ENCODE results near the gene CNTN5.

Gene CNTN5

GRCh38 chr11:100094121-100094865 lies 1073.5 kb downstream of the CNTN5 start:
- intact Hi-C loops (cut with DNase I) = no loop called here
- no peak for DNase-seq

DNA sequence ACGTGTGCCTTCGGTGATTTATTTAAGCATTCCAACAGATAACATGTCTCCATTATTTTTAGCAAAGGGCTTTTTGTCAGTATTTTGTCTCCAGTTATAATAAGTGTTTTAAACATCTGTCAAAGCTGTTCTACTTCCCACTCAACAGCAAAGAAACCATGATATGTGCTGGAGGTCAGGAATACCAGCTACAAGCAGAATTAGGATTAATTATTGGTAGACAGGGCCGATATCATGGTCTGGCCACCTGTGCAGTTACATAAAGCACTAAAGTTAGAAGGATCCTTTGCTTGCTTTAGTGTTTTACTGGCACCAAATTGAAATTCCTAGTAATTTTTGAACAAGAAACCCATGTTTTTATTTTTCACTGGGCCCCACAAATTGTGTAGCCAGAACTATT lies 1075.1 kb downstream of the CNTN5 start:
- no peak for DNase-seq
- intact Hi-C loops (cut with DNase I) = no loop called here

- DNase-seq = no peak
- intact Hi-C loops (cut with DNase I) = no loop called here
These were observed 1077.8 kb downstream of the CNTN5 start for GRCh38 chr11:100098560-100098959.

DNA sequence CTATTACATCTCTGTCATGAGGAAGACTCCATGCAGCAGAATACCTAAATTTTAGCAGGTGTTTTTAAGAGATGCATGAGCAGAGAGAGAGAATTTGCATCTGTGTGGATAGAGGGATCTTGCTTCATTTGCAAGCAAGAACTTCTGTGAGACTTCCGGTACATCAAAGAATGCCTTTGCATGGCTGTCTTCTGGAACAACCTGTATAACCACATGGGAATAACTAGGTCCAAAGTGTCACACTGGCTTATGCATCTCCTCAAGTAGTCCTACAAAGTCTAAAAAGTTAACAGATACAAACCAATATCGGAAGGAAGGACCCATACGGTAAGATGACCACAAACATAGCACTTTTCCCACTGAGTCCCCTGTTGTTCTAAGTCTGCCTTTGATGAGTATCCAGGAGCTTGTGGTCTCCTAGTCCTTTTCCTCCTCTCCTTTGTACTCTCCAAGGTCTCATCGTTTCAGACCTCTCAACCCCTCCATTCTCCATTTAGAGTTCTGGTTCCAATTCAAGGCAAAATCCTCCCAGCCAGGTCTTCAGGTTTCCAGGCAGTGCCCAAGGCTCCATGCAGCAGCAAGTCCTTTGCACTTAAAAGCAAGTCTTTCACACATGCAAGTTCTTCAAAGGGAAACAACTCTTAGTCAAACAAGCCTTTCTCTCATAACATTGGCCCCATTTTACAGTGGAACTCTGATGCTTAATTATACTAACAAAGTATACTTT lies 1084.7 kb downstream of the CNTN5 start:
- intact Hi-C loops (cut with DNase I) = no loop called here
- no peak for DNase-seq

DNA sequence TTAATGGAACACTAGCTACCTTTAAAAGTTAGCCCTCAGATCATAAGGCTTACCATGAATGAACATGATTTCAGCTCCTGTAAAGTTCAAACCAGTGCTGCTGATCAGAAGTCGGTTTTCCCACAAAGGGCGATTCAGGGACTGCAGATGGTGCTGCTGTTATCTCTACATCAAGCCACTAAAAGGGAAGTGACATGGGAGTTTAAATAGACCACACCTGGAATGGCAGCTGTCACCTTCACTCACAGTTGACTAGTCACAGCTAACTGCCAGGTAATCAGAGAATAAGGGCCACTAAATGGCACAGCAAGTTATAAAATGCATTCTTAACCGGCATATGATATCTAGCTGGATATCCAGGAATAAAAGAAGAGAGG lies 1085.2 kb downstream of the CNTN5 start:
- intact Hi-C loops (cut with DNase I) = no loop called here
- DNase-seq = no peak

DNA sequence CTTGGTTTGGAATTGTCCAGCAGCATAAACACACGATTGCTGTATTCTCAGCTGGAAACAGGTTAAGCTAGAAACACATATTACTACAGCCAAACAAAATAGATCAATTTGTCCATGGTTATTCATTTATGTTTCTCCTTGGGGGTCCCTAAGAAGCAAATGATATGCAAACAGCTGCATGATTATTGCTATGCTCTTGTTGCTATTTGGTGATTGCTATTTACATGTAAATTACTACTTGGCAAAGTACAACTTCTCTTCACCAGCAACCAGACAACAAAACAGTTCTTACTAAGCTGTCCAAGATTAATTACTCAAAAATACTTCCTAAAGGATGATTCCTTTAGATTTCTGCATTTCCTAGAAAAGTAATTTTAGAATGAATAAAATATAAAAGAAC lies 1098.4 kb downstream of the CNTN5 start:
- intact Hi-C loops (cut with DNase I) = no loop called here
- no peak for DNase-seq

DNA sequence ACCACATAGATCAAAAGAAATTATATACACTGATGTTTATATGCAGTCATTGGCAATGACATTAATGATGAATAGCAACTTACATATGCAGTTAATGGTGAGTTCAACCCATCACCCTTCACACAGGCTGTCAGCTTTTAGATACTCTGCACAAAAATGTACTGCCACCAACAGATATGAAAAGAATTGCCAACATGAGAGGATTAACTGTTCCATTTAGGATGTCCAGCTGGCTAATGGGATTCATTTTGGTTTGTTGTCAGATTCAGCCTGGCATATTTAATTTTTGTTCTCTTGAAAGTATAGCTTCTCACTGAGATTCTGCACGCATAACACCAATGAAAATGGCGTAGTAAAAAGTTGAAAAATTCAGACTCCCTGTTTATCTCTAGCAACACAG lies 1112.4 kb downstream of the CNTN5 start:
- intact Hi-C loops (cut with DNase I) = no loop called here
- DNase-seq = no peak

- intact Hi-C loops (cut with DNase I) = no loop called here
- DNase-seq = no peak
These were observed 1120.5 kb downstream of the CNTN5 start for GRCh38 chr11:100141201-100141600.

GRCh38 chr11:100151944-100152343 lies 1131.2 kb downstream of the CNTN5 start:
- no peak for DNase-seq
- intact Hi-C loops (cut with DNase I) = no loop called here

- intact Hi-C loops (cut with DNase I) = no loop called here
- no peak for DNase-seq
These were observed 1132.0 kb downstream of the CNTN5 start for GRCh38 chr11:100152766-100153165.

- intact Hi-C loops (cut with DNase I) = no loop called here
- DNase-seq = no peak
These were observed 1142.7 kb downstream of the CNTN5 start for GRCh38 chr11:100163471-100163870.

- DNase-seq = no peak
- intact Hi-C loops (cut with DNase I) = no loop called here
These were observed 1154.1 kb downstream of the CNTN5 start for GRCh38 chr11:100174881-100175280.

- no peak for DNase-seq
- intact Hi-C loops (cut with DNase I) = no loop called here
These were observed 1155.7 kb downstream of the CNTN5 start for GRCh38 chr11:100176456-100176855.

DNA sequence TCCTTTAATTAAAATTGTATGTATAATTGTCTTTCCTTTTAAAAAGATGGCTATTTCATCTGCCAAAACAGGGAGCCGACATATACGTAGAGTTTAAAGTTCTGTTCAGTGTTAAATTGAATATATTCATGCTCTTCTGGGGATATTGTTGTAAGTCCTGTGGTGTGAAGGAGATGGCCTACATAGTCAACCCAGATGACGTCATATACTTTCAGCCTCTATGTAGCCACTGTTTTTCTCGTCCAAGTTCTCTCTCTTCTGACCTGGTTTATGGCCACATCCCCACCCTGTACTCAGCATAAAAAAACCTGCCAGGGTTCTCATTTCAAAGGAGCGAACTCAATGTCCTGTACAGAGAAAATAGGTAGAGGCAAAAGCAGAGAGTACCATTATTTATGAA lies 1156.9 kb downstream of the CNTN5 start:
- DNase-seq = no peak
- intact Hi-C loops (cut with DNase I) = no loop called here

DNA sequence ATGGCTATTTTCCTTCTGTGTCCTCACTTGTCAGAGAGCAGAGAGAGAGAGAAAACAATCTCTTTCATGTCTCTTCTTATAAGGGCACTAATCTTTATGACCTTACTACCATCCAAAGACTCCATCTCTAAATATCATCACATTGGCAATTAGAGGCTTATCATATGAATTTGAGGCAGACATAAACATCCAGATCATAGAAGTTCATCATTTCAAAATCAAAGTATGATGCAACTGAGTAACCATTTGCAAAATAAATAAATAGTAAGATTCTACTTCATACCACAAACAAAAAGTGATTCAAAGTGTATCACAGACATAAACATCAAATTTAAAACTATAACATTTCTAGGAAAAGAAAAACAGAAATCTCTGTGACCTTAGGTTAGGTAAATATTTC lies 1161.6 kb downstream of the CNTN5 start:
- DNase-seq = no peak
- intact Hi-C loops (cut with DNase I) = no loop called here

DNA sequence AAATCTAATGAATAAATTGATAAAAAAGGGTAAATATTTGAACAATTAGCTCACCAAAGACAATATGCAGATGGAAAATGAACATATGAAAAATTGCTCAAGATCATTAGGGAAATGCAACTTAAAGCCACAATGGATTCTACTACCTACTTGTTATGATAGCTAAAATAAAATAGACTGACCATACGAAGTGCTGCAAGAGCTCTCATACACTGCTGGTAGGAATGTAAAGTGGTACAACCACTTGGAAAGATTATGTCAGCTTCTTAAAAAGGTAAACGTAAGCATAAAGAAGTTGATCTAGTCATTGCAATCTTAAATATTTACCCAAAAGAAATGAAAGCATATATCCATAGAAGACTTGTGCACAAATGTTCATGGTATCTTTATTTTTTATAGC lies 1162.2 kb downstream of the CNTN5 start:
- intact Hi-C loops (cut with DNase I) = no loop called here
- DNase-seq = no peak

DNA sequence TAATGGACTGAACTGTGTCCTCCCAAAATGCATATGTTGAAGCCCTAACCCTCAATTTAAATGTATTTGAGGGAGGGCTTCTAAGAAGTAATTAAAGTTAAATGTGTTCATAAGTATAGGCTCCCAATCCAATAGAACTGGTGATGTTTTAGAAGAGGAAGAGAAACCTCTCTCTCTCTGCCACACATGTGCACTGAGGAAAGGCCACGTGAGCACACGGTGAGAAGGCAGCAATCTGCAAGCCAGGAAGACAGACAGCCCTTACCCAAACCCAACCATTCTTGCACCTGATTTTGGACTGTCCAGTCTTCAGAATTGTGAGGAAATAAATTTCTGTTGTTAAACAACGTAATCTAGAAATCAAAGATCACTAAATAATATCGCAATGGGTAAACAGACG lies 1164.8 kb downstream of the CNTN5 start:
- no peak for DNase-seq
- intact Hi-C loops (cut with DNase I) = no loop called here

- DNase-seq = no peak
- intact Hi-C loops (cut with DNase I) = no loop called here
These were observed 1167.5 kb downstream of the CNTN5 start for GRCh38 chr11:100188137-100188783.

- no peak for DNase-seq
- intact Hi-C loops (cut with DNase I) = no loop called here
These were observed 1169.6 kb downstream of the CNTN5 start for GRCh38 chr11:100190395-100190794.

DNA sequence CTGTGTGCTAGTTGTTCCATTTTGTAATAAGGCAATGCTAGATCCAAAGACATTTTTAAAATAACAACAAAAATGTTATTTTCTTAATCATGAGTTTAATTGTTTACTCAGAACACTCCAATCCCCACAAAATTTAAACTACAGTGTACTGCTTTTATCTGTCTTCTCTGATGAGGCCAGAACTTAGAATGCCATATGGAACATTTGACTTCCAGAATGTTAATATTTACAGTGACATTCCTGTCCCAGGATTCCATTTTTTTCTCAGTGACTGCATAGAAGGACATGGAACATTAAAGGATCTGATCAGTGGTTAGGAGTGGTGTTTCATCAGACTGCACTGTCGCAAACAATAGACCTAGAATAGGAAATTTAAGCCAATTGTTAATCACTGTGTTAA lies 1171.4 kb downstream of the CNTN5 start:
- DNase-seq = no peak
- intact Hi-C loops (cut with DNase I) = no loop called here

GRCh38 chr11:100203789-100204188 lies 1183.0 kb downstream of the CNTN5 start:
- intact Hi-C loops (cut with DNase I) = no loop called here
- no peak for DNase-seq

Measured in head of caudate nucleus (tissue), 42 donors.